K562 (cell line): ENCODE measurements around the gene CCND3. TPM values are rescaled to one million over a fixed set of nuclear protein-coding genes. Genes with fewer than 3 reads are reported as not detected.

Experiments used
- ARID2 ChIP-seq: fragments of 450-650 bp; IDR thresholded peaks from 2 replicates; pipeline ENCODE4 v1.6.1; 2017; ENCODE audit warnings: antibody characterized with exemption, mild to moderate bottlenecking
- CEBPG ChIP-seq, 3 experiments: fragments of 200-800 bp in 1 of 3; sonication (Bioruptor generic) in 1 of 3; sonication (generic) in 1 of 3; formaldehyde crosslinking in 1 of 3; IDR thresholded peaks in 2 of 3; conservative IDR thresholded peaks in 1 of 3; 2 replicates each; pipeline versions ENCODE4 v1.6.1 to v1.8.0; 2016 to 2022; ENCODE audit warnings: missing compliant biosample characterization in 2 of 3, missing genetic modification characterization in 2 of 3, mild to moderate bottlenecking in 1 of 3, missing genetic modification reagents in 1 of 3
- CHCHD3 ChIP-seq: fragments of 250-450 bp; sonication (Bioruptor Pico); IDR thresholded peaks from 2 replicates; pipeline ENCODE4 v2.1.2; 2022; ENCODE audit warnings: mild to moderate bottlenecking
- CREB1 ChIP-seq, 2 experiments: sonication (generic) in 1 of 2; formaldehyde crosslinking in 1 of 2; IDR thresholded peaks; 2 replicates each; pipeline versions ENCODE4 v1.6.1 to v1.8.0; 2012 to 2022; ENCODE audit warnings: inconsistent platforms in 1 of 2, mild to moderate bottlenecking in 1 of 2, missing genetic modification reagents in 1 of 2, moderate library complexity in 1 of 2
- E2F5 ChIP-seq: sonication (generic); formaldehyde crosslinking; IDR thresholded peaks from 2 replicates; pipeline ENCODE4 v1.8.0; 2022; ENCODE audit warnings: mild to moderate bottlenecking, missing genetic modification reagents
- EZH2 ChIP-seq: IDR thresholded peaks from 2 replicates; pipeline ENCODE4 v1.6.1; 2012; ENCODE audit warnings: low read depth, mild to moderate bottlenecking, inconsistent platforms, low read length, borderline replicate concordance
- HIVEP1 ChIP-seq: fragments of 250-450 bp; sonication (Bioruptor Pico); IDR thresholded peaks from 2 replicates; pipeline ENCODE4 v1.4.0; 2020; ENCODE audit warnings: mild to moderate bottlenecking
- IFI16 ChIP-seq: fragments of 250-450 bp; sonication (Bioruptor Pico); IDR thresholded peaks from 2 replicates; pipeline ENCODE4 v2.1.2; 2022; ENCODE audit warnings: mild to moderate bottlenecking, inconsistent platforms
- KAT2B ChIP-seq: IDR thresholded peaks from one replicate; pipeline ENCODE4 v1.6.1; 2012; ENCODE audit warnings: low read depth, mild to moderate bottlenecking, control low read depth, inconsistent platforms, low read length, moderate library complexity
- KLF1 ChIP-seq: fragments of 450-650 bp; IDR thresholded peaks from 2 replicates; pipeline ENCODE4 v1.6.1; 2016; ENCODE audit warnings: missing genetic modification characterization, missing compliant biosample characterization
- MCM5 ChIP-seq: fragments of 450-650 bp; IDR thresholded peaks from 2 replicates; pipeline ENCODE4 v1.6.1; 2016; ENCODE audit warnings: low read depth
- MTA2 ChIP-seq: fragments of 450-650 bp; IDR thresholded peaks from 2 replicates; pipeline ENCODE4 v1.6.1; 2016; ENCODE audit warnings: low read depth
- NCOR1 ChIP-seq: fragments of 450-650 bp; IDR thresholded peaks from 2 replicates; pipeline ENCODE4 v1.6.1; 2016; ENCODE audit warnings: mild to moderate bottlenecking, moderate library complexity
- NFE2 ChIP-seq: IDR thresholded peaks from 2 replicates; pipeline ENCODE4 v1.6.1; 2014; ENCODE audit warnings: antibody characterized with exemption, low read depth
- NFIX ChIP-seq: fragments of 250-450 bp; sonication (Bioruptor Pico); IDR thresholded peaks from 2 replicates; pipeline ENCODE4 v1.4.0; 2020; ENCODE audit warnings: low read depth, mild to moderate bottlenecking, moderate library complexity
- NR2C2 ChIP-seq, 2 experiments: fragments of 200-800 bp in 1 of 2; sonication (Bioruptor generic) in 1 of 2; sonication (generic) in 1 of 2; formaldehyde crosslinking in 1 of 2; IDR thresholded peaks; 2 replicates each; pipeline versions ENCODE4 v1.6.1 to v1.8.0; 2016 to 2022; ENCODE audit warnings: mild to moderate bottlenecking in 1 of 2, missing compliant biosample characterization in 1 of 2, missing genetic modification characterization in 1 of 2, missing genetic modification reagents in 1 of 2
- STAT5B ChIP-seq: fragments of 250-450 bp; sonication (Bioruptor Pico); IDR thresholded peaks from 2 replicates; pipeline ENCODE4 v1.8.0; 2021; ENCODE audit warnings: mild to moderate bottlenecking, inconsistent platforms
- TCF3 ChIP-seq: sonication (generic); formaldehyde crosslinking; IDR thresholded peaks from 2 replicates; pipeline ENCODE4 v1.4.0; 2020; ENCODE audit warnings: mild to moderate bottlenecking, missing genetic modification reagents
- TSHZ1 ChIP-seq: fragments of 250-450 bp; sonication (Bioruptor Pico); IDR thresholded peaks from 2 replicates; pipeline ENCODE4 v1.4.0; 2020; ENCODE audit warnings: mild to moderate bottlenecking, moderate library complexity
- ZFP1 ChIP-seq: fragments of 450-650 bp; formaldehyde crosslinking; IDR thresholded peaks from 2 replicates; pipeline ENCODE4 v1.4.0; 2020; ENCODE audit warnings: mild to moderate bottlenecking, mixed read lengths
- ZFP36 ChIP-seq: fragments of 150-350 bp; IDR thresholded peaks from 2 replicates; pipeline ENCODE4 v1.6.1; 2018; ENCODE audit warnings: low read length, low read depth; ENCODE audit not compliant: partially characterized antibody
- ZNF124 ChIP-seq: sonication (generic); formaldehyde crosslinking; IDR thresholded peaks from 2 replicates; pipeline ENCODE4 v1.8.1; 2022; ENCODE audit warnings: missing genetic modification reagents
- ZNF146 ChIP-seq: IDR thresholded peaks from one replicate; pipeline ENCODE4 v1.6.1; 2018; ENCODE audit warnings: missing compliant biosample characterization; ENCODE audit not compliant: unreplicated experiment
- ZNF707 ChIP-seq: fragments of 250-450 bp; sonication (Bioruptor Pico); conservative IDR thresholded peaks from 2 replicates; pipeline ENCODE4 v1.8.0; 2022; ENCODE audit warnings: inconsistent platforms, mild to moderate bottlenecking, moderate library complexity
- ZNF764 ChIP-seq: fragments of 250-450 bp; sonication (Bioruptor Pico); IDR thresholded peaks from 2 replicates; pipeline ENCODE4 v1.4.0; 2020; ENCODE audit warnings: low read depth, mild to moderate bottlenecking, moderate library complexity
- polyA plus RNA-seq, 8 experiments: library from polyadenylated mRNA; depleted of rRNA in 4 of 8; stranded (reverse) in 5 of 8; unstranded in 3 of 8; fragments of >200 nt; fragmentation: Nextera tagmentation in 2 of 8; fragmentation: Illumina TruSeq in 1 of 8; extraction: Ambion mirVana in 2 of 8; extraction: Trizol in 1 of 8; gene quantifications; 2 replicates each; pipeline versions ENCODE4 v1.2.1 to v1.2.3, GENCODE V29; 2011 to 2014; ENCODE audit warnings: inconsistent platforms in 1 of 8, missing spikeins in 1 of 8
- total RNA-seq, 7 experiments: library from RNA; depleted of rRNA in 6 of 7; stranded (reverse); fragments of >200 nt in 6 of 7; fragmentation: Illumina TruSeq in 2 of 7; extraction: Trizol in 2 of 7; gene quantifications; 2 replicates each; pipeline versions ENCODE4 v1.2.1 to v1.2.3, GENCODE V29; 2011 to 2021; ENCODE audit warnings: low replicate concordance in 1 of 7

Gene CCND3
- total and polyA plus RNA-seq, 9 of the 15 experiments (the other 6 are each of a cell fraction or from before 2014, with no cell fraction given) = 21.5 to 204 (median 97.4) TPM

- no peak for TF ChIP-seq ZFP1 (CRISPR knock-in tag)
- TF ChIP-seq ZNF764 = no peak
- no peak for TF ChIP-seq STAT5B
- TF ChIP-seq NR2C2 (CRISPR knock-in tag; IDR thresholded peaks at IDR 0.05) = no peak
- TF ChIP-seq NR2C2 (tag; IDR thresholded peaks at IDR 0.05) = no peak
- no peak for TF ChIP-seq EZH2
- no peak for TF ChIP-seq KAT2B
- peak; percentile 76 for TF ChIP-seq TCF3 (CRISPR knock-in tag)
- no peak for TF ChIP-seq CREB1 (IDR thresholded peaks at IDR 0.05)
- no peak for TF ChIP-seq CREB1 (CRISPR knock-in tag; IDR thresholded peaks at IDR 0.05)
- TF ChIP-seq IFI16 (CRISPR knock-in tag) = no peak
- no peak for TF ChIP-seq NFE2
- no peak for TF ChIP-seq HIVEP1
- TF ChIP-seq E2F5 (CRISPR knock-in tag) = no peak
- TF ChIP-seq ZNF124 (CRISPR knock-in tag) = no peak
- no peak for TF ChIP-seq CHCHD3 (CRISPR knock-in tag)
- TF ChIP-seq KLF1 (tag) = no peak
- TF ChIP-seq ARID2 = no peak
- TF ChIP-seq NCOR1 = peak; percentile 67
- TF ChIP-seq NFIX (CRISPR knock-in tag) = no peak
- no peak for TF ChIP-seq ZNF707 (CRISPR knock-in tag)
- TF ChIP-seq CEBPG (CRISPR knock-in tag; IDR thresholded peaks at IDR 0.05) = no peak
- TF ChIP-seq CEBPG (tag; conservative IDR thresholded peaks at IDR 0.05 in 1 of 2, IDR thresholded peaks at IDR 0.05 in 1 of 2) = no peak
- no peak for TF ChIP-seq MCM5
- TF ChIP-seq TSHZ1 (CRISPR knock-in tag) = no peak
- TF ChIP-seq ZFP36 = no peak
- no peak for TF ChIP-seq ZNF146
- TF ChIP-seq MTA2 = peak; percentile 43; the same call in 1 of the 2 replicates
These were observed 18.4 kb upstream of the CCND3 start (continued) for GRCh38 chr6:41960028-41960427.
